PC-3 (cell line): ENCODE data around the gene GPR179. TPM values are rescaled to one million over a fixed set of nuclear protein-coding genes. Genes with fewer than 3 reads are reported as not detected.

ENCODE experiments used
- ATAC-seq: fragments of 200-7000 bp; cut with Tn5 transposase; 2 replicates; pipeline ENCODE4 v1.9.1; 2020; ENCODE audit warnings: mild to moderate bottlenecking, moderate library complexity
- BruUV-seq: library from RNA; stranded (reverse); fragments of 400-500 nt; replicated peaks from 2 replicates; lab custom pipeline; 2021; lab: Mats Ljungman, UMichigan
- CTCF ChIA-PET: fragments of 300-600 bp; sonication (Branson Sonifier 250); formaldehyde crosslinking; loops from one replicate; lab custom pipeline; 2022; ENCODE audit warnings: antibody characterized with exemption; lab: Charles Lee
- POLR2A ChIA-PET: fragments of 300-600 bp; sonication (Branson Sonifier 250); formaldehyde crosslinking; loops from one replicate; lab custom pipeline; 2022; ENCODE audit warnings: antibody characterized with exemption; ENCODE audit not compliant: unreplicated experiment; lab: Charles Lee
- DNase-seq: peaks from one replicate; pipeline ENCODE4 v3.0.0-alpha.2; 2015
- H2AFZ ChIP-seq: fragments of 300-600 bp; sonication (generic); 2 replicates; pipeline ENCODE4 v1.6.0; 2016; ENCODE audit warnings: antibody characterized with exemption, low read length
- H3F3A ChIP-seq: fragments of 300-600 bp; sonication (generic); one replicate; pipeline ENCODE4 v1.6.0; 2017; ENCODE audit warnings: antibody characterized with exemption, low read length, control low read depth, mild to moderate bottlenecking; ENCODE audit not compliant: unreplicated experiment
- H3K27ac ChIP-seq: fragments of 300-600 bp; sonication (generic); 2 replicates; pipeline ENCODE4 v1.5.1; 2016; ENCODE audit warnings: mild to moderate bottlenecking, low read length
- H3K27me3 ChIP-seq: fragments of 300-600 bp; sonication (generic); 2 replicates; pipeline ENCODE4 v1.6.1; 2016; ENCODE audit warnings: low read length, mixed read lengths
- H3K36me3 ChIP-seq: fragments of 300-600 bp; sonication (generic); 2 replicates; pipeline ENCODE4 v1.6.1; 2016; ENCODE audit warnings: low read depth, mixed run types, low read length, mixed read lengths
- H3K4me1 ChIP-seq: fragments of 300-600 bp; sonication (generic); 2 replicates; pipeline ENCODE4 v1.5.1; 2016; ENCODE audit warnings: low read length; ENCODE audit not compliant: insufficient read depth
- H3K4me2 ChIP-seq: fragments of 300-600 bp; sonication (generic); 2 replicates; pipeline ENCODE4 v1.6.0; 2016; ENCODE audit warnings: low read length
- H3K4me3 ChIP-seq: fragments of 300-600 bp; sonication (generic); 2 replicates; pipeline ENCODE4 v1.5.1; 2016; ENCODE audit warnings: mild to moderate bottlenecking, low read length, mixed read lengths
- H3K79me2 ChIP-seq: fragments of 300-600 bp; sonication (generic); 2 replicates; pipeline ENCODE4 v1.6.1; 2017; ENCODE audit warnings: low read length, mixed read lengths
- H3K9ac ChIP-seq: fragments of 300-600 bp; sonication (generic); 2 replicates; pipeline ENCODE4 v1.6.0; 2016; ENCODE audit warnings: mild to moderate bottlenecking, low read length
- H3K9me2 ChIP-seq: fragments of 300-600 bp; sonication (generic); replicated peaks from 2 replicates; pipeline ENCODE4 v1.6.1; 2016; ENCODE audit warnings: mixed run types, low read length, mixed read lengths
- H3K9me3 ChIP-seq: fragments of 300-600 bp; sonication (generic); 2 replicates; pipeline ENCODE4 v1.6.1; 2016; ENCODE audit warnings: low read length, mixed read lengths
- H4K20me1 ChIP-seq: fragments of 300-600 bp; sonication (generic); 2 replicates; pipeline ENCODE4 v1.6.1; 2016; ENCODE audit warnings: low read length, mixed read lengths
- CTCF ChIP-seq: fragments of 300-600 bp; sonication (generic); conservative IDR thresholded peaks from 2 replicates; pipeline ENCODE4 v1.5.1; 2017; ENCODE audit warnings: antibody characterized with exemption, low read depth, mild to moderate bottlenecking, low read length
- EZH2 ChIP-seq: fragments of 300-600 bp; sonication (generic); IDR thresholded peaks from one replicate; pipeline ENCODE4 v1.6.1; 2017; ENCODE audit warnings: antibody characterized with exemption, mild to moderate bottlenecking, low read length; ENCODE audit not compliant: unreplicated experiment
- EZH2phosphoT487 ChIP-seq: fragments of 300-600 bp; sonication (generic); IDR thresholded peaks from 2 replicates; pipeline ENCODE4 v1.6.1; 2018; ENCODE audit warnings: mild to moderate bottlenecking, antibody characterized with exemption, low read length, borderline replicate concordance
- intact Hi-C: fragments of 100-400 bp; cut with micrococcal nuclease; formaldehyde crosslinking; loops from 2 replicates; pipeline ENCODE4 v1.9.0; 2023
- total RNA-seq: library from RNA; depleted of rRNA; stranded (reverse); fragments of >200 nt; gene quantifications from 2 replicates; pipeline ENCODE4 v1.2.3, GENCODE V29; 2014

GPR179 gene
- total RNA-seq, 1 experiment from 2014 or later: not detected

- Histone ChIP-seq H3F3A (no peaks in the 10 kb centered on the region), H3K4me2 (no peak overlapping the region), H4K20me1 (no peaks in the 10 kb centered on the region), H2AFZ (no peak overlapping the region), H3K9me3 (no peaks in the 10 kb centered on the region), H3K4me1 (peaks cover 3% of the 10 kb centered on the region; the same call in 1 of the 2 replicates), H3K36me3 (no peaks in the 10 kb centered on the region; the same call in 1 of the 2 replicates), H3K4me3 (no peak overlapping the region), H3K27me3 (no peaks in the 10 kb centered on the region), H3K27ac (no peak overlapping the region), H3K9me2 (no peaks in the 10 kb centered on the region), H3K9ac (no peak overlapping the region), H3K79me2 (no peaks in the 10 kb centered on the region)
- no peak for DNase-seq
- ChIA-PET CTCF (no interaction called here), POLR2A (no interaction called here)
- TF ChIP-seq EZH2 (no peak), CTCF (no peak), EZH2phosphoT487 (no peak)
- intact Hi-C loops: no loop called here
- no TSS peak for BruUV-seq
- no peak for ATAC-seq
These were observed 15.8 kb downstream of the GPR179 start for GRCh38 chr17:38327936-38328335.

GRCh38 chr17:38326996-38327792 is 16.6 kb downstream of the GPR179 start:
- DNase-seq: no peak
- H3K4me2 ChIP-seq: no peak overlapping the region
- no TSS peak for BruUV-seq
- POLR2A ChIA-PET: no interaction called here
- TF ChIP-seq EZH2: no peak
- no peak for TF ChIP-seq EZH2phosphoT487
- TF ChIP-seq CTCF: no peak
- H2AFZ ChIP-seq: no peak overlapping the region
- no peaks in the 10 kb centered on the region for H3K79me2 ChIP-seq
- no peaks in the 10 kb centered on the region for H3K9me2 ChIP-seq
- no peaks in the 10 kb centered on the region; the same call in 1 of the 2 replicates for H3K36me3 ChIP-seq
- no peaks in the 10 kb centered on the region for H3K9me3 ChIP-seq
- CTCF ChIA-PET: no interaction called here
- H3K9ac ChIP-seq: no peak overlapping the region
- H3K4me1 ChIP-seq: peaks cover 8% of the 10 kb centered on the region; the same call in 1 of the 2 replicates
- H3F3A ChIP-seq: no peaks in the 10 kb centered on the region
- H3K27me3 ChIP-seq: no peaks in the 10 kb centered on the region
- H3K4me3 ChIP-seq: no peak overlapping the region
- intact Hi-C loops: no loop called here
- ATAC-seq: no peak
- H3K27ac ChIP-seq: no peak overlapping the region
- no peaks in the 10 kb centered on the region for H4K20me1 ChIP-seq

GRCh38 chr17:38325221-38325851 is 18.4 kb downstream of the GPR179 start:
- Histone ChIP-seq H3K27ac (no peak overlapping the region), H3K9ac (no peak overlapping the region), H3K4me3 (no peak overlapping the region), H3K79me2 (no peaks in the 10 kb centered on the region), H3K4me1 (peaks cover 8% of the 10 kb centered on the region; the same call in 1 of the 2 replicates), H3K9me2 (no peaks in the 10 kb centered on the region), H3K9me3 (no peaks in the 10 kb centered on the region), H3K27me3 (no peaks in the 10 kb centered on the region), H3K36me3 (no peaks in the 10 kb centered on the region; the same call in 1 of the 2 replicates), H2AFZ (no peak overlapping the region), H3K4me2 (no peak overlapping the region), H3F3A (no peaks in the 10 kb centered on the region), H4K20me1 (no peaks in the 10 kb centered on the region)
- no peak for DNase-seq
- TF ChIP-seq CTCF: no peak
- TF ChIP-seq EZH2phosphoT487: no peak
- no peak for TF ChIP-seq EZH2
- ATAC-seq: no peak
- ChIA-PET CTCF (interaction anchor here (0.6 kb wide), 1 partner anchor 16 kb away, joined by 8 read pairs; no protein-coding TSS in a partner anchor), POLR2A (no interaction called here)
- intact Hi-C loops: no loop called here
- no TSS peak for BruUV-seq
